ENCODE results near the gene PHOX2A. TPM values are rescaled to one million over a fixed set of nuclear protein-coding genes. Genes with fewer than 3 reads are reported as not detected.

The PHOX2A gene
- total RNA-seq, 1 experiment from 2014 or later = not detected

- H3K4me3 ChIP-seq (ENCODE audit: low read depth, low read length) = peak within 1 kb of the TSS; percentile 79
- H3K9me3 Mint-ChIP-seq (ENCODE audit: unreplicated experiment) = no peaks in the 10 kb centered on the region
- peak; percentile 65 to 80 for DNase-seq
- peaks cover 60% of the 10 kb centered on the region for H3K36me3 Mint-ChIP-seq (ENCODE audit: insufficient read depth, unreplicated experiment)
- H3K27me3 ChIP-seq (replicated peaks; ENCODE audit: control insufficient read depth, insufficient read depth, low read length) = no peaks in the 10 kb centered on the region
- H3K9me3 ChIP-seq = no peaks in the 10 kb centered on the region
- peaks cover 12% of the 10 kb centered on the region for H3K36me3 ChIP-seq (ENCODE audit: control insufficient read depth, insufficient read depth, low read length)
- intact Hi-C loops (cut with micrococcal nuclease; ENCODE audit: unreplicated experiment) = loop anchor here (5.0 kb wide), 3 partner anchors 42 to 277 kb away; no protein-coding TSS in a partner anchor
- TF ChIP-seq CTCF (IDR thresholded peaks at IDR 0.05; ENCODE audit: insufficient read depth in 1 of 2, low read depth in 1 of 2, low read length in 1 of 2, severe bottlenecking in 1 of 2, unreplicated experiment in 1 of 2) = no peak
- peaks cover 19% of the 10 kb centered on the region for H3K4me1 Mint-ChIP-seq (ENCODE audit: low read depth, unreplicated experiment)
- no peaks in the 10 kb centered on the region for H3K27me3 Mint-ChIP-seq (ENCODE audit: insufficient read depth, unreplicated experiment)
- ChIA-PET POLR2A (interaction anchor here (0.5 to 1.0 kb wide), 7 partner anchors 10 to 311 kb away, joined by 3 to 7 read pairs (median 3); no protein-coding TSS in a partner anchor), CTCF (interaction anchor here (0.6 to 2.1 kb wide), 4 partner anchors 12 to 241 kb away, joined by 3 to 7 read pairs (median 4); no protein-coding TSS in a partner anchor)
- peaks cover 28% of the 10 kb centered on the region for H3K4me1 ChIP-seq
- no TSS peak for BruUV-seq (replicated peaks)
- peak within 1 kb of the TSS; percentile 99 for H3K4me3 Mint-ChIP-seq (ENCODE audit: unreplicated experiment)
- H3K27ac Mint-ChIP-seq (ENCODE audit: unreplicated experiment) = peak within 1 kb of the TSS; percentile 96
These were observed 19.2 kb downstream of the PHOX2A start, which contains the start of gene INPPL1 for GRCh38 chr11:72224564-72225410. Gene INPPL1 (plus strand): TSS chr11:72224767. CDS start chr11:72224985, 218 bp downstream.

DNA sequence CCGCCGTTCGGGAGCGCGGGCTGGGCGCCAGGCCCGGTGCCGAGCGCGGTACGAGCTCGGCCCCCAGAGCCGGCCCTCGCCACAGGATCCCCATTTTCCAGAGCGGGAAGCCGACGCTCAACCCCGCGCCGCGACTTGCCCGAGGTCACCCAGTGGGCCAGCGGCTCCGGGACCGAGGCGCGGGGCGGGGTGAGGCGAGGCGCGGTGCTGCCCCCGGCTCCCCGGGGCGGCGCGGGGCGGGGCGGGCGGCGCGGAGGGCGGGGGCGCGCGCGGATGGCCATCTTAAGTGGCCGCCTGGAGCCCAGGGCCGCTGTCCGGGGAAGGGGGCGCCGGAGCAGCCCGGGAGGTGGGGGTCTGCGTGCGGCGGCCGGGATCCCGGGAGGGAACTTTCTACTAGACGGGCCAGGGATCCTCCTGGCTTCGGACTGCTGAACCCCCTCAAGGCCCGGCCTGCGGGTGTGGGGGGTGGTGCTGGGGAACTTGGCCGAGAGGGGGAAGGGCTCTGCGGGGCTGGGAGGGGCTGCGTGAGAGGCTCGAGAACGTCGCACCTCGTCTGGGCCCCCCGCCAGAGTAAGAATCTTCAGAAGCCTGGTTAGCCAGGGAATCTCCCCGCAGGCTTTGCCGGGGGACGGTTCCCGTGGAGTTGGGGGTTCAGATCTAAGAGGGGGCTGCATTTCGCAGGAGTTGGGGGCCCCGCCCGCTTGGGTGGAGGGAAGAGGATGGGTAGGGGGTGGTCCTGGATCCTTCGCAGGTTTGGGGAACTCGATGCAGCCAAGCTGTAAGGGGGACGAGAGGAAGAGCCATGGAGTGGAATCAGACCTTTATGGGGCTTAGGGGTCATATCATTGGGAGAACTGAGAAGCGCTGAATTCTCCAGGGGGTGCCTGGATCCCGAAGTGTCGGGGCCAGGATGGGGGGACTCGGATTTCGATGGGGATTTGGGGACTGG is 20.1 kb downstream of the PHOX2A start:
- CTCF ChIA-PET = interaction anchor here (0.6 to 1.9 kb wide), 15 partner anchors 11 to 349 kb away, joined by 3 to 18 read pairs (median 4); partner anchors contain the start of gene ANAPC15

More for the DNA sequence above, 20.1 kb downstream of the PHOX2A start:
- peaks cover 19% of the 10 kb centered on the region for H3K4me1 Mint-ChIP-seq (ENCODE audit: low read depth, unreplicated experiment)
- peak overlapping the region; percentile 79 for H3K4me3 ChIP-seq (ENCODE audit: low read depth, low read length)
- H3K27me3 Mint-ChIP-seq (ENCODE audit: insufficient read depth, unreplicated experiment) = no peaks in the 10 kb centered on the region
- DNase-seq = peak; percentile 80 to 91
- BruUV-seq (replicated peaks) = no TSS peak
- TF ChIP-seq CTCF (IDR thresholded peaks at IDR 0.05; ENCODE audit: insufficient read depth in 1 of 2, low read depth in 1 of 2, low read length in 1 of 2, severe bottlenecking in 1 of 2, unreplicated experiment in 1 of 2) = peak in 1 of 2 experiments; percentile 5
- peaks cover 51% of the 10 kb centered on the region for H3K36me3 Mint-ChIP-seq (ENCODE audit: insufficient read depth, unreplicated experiment)
- peak overlapping the region; percentile 96 for H3K27ac Mint-ChIP-seq (ENCODE audit: unreplicated experiment)
- peaks cover 28% of the 10 kb centered on the region for H3K4me1 ChIP-seq
- peaks cover 6% of the 10 kb centered on the region for H3K36me3 ChIP-seq (ENCODE audit: control insufficient read depth, insufficient read depth, low read length)
- H3K9me3 Mint-ChIP-seq (ENCODE audit: unreplicated experiment) = no peaks in the 10 kb centered on the region
- intact Hi-C loops (cut with micrococcal nuclease; ENCODE audit: unreplicated experiment) = loop anchor here (1.0 to 5.0 kb wide), 8 partner anchors 15 to 277 kb away; partner anchors contain the start of genes ANAPC15, LAMTOR1, LRRC51 and NUMA1
- POLR2A ChIA-PET = interaction anchor here (0.6 to 1.5 kb wide), 5 partner anchors 15 to 207 kb away, joined by 3 to 12 read pairs (median 3); partner anchors contain the start of gene ANAPC15
- peak overlapping the region; percentile 99 for H3K4me3 Mint-ChIP-seq (ENCODE audit: unreplicated experiment)
- no peaks in the 10 kb centered on the region for H3K27me3 ChIP-seq (replicated peaks; ENCODE audit: control insufficient read depth, insufficient read depth, low read length)
- H3K9me3 ChIP-seq = no peaks in the 10 kb centered on the region

Data from Caco-2 (cell line).